NCI-H2227 (cell line): ENCODE results near the gene NOM1.

ENCODE experiments used
- DNase-seq: peaks from one replicate; lab custom pipeline; 2025; ENCODE audit not compliant: unreplicated experiment; lab: John Stamatoyannopoulos, UW

Gene NOM1

GRCh38 chr7:157003445-157003755 lies 53.9 kb downstream of the NOM1 start:
- DNase-seq: no peak

DNA sequence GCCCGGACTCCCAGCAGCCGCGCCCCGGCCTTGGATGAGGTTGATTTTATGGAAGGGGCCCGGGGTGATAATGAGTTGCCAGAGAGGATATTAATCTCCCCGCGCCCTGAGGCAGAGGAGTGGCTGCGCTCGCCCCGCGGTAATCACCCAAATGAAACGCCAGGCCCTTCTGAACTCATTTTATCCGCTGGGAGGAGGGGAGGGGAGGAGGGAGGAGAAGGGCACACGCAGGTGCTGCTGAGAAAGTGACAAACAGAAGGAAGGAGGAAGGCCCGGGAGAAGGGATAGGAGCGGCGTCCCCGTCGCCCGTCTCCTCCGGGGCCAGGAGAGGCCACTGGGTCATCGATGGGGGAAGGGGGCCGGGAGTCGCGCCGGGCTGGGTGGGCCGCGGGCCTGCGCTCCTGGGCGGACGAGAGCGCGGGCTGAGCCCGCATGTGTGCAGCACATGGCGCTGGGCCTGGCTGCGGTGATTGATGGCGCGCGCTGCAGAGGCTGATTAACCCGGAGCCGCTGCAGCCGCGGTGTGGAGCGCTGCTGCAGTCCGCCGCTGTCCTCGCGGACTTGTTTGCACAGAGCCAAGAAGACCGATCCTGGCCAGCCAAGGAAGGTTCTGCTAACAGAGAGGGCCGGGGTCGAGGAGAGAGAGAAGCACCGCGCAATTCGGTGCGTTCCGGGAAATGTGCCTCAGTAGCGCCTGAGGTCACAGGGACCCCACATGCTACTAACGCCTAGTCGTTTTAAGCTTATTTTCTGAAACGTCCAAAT lies 54.4 kb downstream of the NOM1 start:
- peak; percentile 65 for DNase-seq

- no peak for DNase-seq
Observed at GRCh38 chr7:157004521-157005455, 55.3 kb downstream of the NOM1 start.

DNA sequence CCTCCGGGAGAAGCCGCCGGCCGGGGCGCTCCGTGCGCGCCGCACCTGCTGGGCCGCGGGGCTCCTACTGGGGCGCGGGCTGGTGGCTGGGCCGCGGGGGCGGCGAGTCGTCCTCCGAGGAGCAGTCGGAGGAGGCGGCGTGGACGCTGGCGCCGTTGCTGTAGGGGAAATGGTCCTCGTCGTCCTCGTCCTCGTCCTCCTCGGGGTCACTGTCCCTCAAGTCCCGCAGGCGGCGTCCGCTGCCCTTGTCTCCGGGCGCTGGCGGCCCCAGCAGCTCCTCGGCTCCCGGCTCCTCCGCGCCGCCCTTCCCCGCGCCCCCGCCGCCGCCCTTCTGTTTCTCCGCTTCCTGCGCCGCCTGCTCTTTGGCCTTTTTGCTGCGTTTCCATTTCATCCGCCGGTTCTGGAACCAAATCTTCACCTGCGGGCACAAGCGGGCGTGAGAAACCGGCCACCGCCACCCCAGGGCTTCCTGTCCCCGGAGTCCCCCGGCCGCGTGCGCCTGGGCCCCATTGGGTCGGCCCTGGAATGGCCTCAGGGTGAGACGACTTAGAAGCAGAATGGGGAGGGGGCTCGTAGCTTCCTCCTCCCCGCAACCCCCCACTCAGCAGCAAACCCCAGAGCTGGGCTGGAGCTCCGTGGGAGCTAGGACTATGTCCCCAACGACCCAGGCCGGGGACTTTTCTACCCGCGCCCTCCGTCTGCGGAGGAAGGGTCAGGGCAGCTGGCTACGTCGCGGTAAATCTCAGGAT lies 56.1 kb downstream of the NOM1 start:
- DNase-seq: no peak

- DNase-seq: no peak
Observed at GRCh38 chr7:157006205-157006747, 56.8 kb downstream of the NOM1 start.

GRCh38 chr7:157006829-157007469 lies 57.4 kb downstream of the NOM1 start:
- no peak for DNase-seq

DNA sequence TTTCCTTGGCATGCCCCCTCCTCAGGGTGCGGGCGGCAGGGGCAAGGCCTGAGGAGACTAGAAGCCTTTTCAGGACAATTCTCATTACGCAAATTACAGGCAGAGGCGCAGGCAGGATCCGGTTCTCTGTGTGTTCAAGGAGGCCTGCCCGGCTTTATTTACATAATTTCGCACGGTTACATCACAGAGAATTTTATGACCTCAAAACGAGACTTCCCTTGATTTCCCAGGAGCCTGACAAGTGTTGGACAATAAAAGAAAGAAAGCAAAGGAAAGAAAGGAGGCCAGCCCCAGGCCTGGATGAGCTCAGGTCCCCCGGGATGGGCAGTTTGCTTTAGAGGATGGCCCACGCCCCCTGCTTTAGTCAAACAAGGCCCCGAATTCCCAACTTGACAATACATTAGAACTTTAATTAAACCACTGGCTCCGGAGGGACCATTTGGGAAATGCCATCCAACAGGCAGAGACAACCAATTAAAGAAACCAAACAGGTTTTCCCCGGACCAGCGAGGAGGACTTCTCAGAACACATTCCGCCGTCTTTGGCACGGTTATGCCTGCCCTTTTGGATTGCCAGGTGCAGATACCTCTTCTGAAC lies 58.1 kb downstream of the NOM1 start:
- no peak for DNase-seq

DNA sequence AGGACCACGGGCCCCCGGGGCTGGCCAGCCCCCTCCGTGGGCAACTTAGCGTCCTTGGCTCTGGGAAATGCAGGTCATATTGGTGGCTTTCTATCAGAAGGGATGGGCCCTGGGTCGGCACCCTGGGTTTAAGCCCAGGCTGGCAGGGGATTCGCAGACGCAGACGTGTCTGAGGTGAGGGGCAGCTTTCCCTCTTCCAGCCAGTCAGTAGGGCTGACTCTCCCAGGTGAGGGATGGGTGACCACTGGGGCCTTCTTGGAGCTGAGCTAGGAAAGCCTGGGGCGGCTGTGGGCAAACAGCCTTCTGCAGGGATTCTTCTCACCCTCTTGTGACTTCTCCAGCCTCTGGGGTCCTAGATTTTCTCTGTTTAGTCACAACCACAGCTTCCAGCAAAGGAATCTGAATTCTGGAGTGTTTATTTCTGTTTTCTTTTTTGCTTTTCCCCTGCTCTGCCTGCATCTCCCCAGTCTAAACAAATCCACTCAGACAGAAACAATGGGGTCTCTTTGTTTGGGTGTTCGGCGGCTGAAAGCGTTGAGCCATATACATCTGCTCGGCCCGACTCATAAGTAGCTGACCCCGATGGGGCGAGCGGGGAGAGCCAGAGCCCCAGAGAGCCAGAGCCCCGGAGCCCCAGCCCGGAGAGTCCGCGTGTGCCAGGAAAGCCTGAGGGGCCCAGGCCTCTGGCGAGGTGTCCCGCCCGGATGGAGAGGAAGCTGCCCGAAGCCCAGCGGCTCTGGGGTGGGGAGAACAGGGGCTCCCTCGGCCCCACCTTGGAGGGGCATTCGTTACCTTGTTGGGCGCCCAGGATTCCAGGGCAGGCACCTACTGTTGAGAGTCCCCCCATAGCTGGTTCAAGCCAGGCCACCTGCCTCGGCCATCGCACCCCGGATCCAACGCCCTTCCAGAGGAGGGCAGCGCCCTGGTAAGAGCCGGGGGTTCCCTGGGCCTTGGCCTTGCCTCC lies 59.0 kb downstream of the NOM1 start:
- no peak for DNase-seq

DNA sequence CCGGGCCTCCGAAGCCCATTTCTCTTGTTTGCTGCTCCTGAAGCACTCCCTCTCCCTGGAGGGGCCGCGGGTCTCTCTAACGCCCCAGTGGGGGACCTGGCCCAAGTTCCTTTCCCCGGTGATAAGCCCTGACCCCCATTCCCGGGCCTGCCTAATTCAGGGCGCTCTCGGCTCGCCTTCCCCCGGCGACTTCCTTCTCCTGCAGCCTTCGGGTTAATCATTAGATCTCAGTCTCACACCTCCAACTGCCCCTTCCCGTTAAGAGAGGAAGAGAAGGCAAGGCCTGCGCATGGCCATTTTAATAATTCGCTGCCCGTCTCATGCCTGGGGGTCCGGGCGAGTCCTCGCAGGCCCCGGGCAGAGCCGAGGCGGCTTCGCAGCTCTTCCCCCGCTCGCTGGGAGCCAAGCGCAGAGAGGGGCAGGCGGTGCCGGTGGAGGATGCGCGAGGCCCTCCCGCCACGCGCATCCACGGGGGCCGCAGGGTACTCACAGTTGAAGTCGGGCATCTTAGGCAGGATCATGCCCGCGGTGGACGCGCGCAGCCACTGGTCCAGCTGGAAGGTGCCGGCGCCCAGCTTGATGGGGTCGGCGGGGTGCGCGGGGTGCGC lies 59.8 kb downstream of the NOM1 start:
- peak; percentile 24 for DNase-seq

- peak; percentile 31 for DNase-seq
Observed at GRCh38 chr7:157009778-157010587, 60.5 kb downstream of the NOM1 start.

- peak; percentile 87 for DNase-seq
Observed at GRCh38 chr7:157010588-157011332, 61.2 kb downstream of the NOM1 start, which contains the start of gene MNX1. MNX1 (minus strand) TSS chr7:157010663; CDS start chr7:157010350, 313 bp downstream.

DNA sequence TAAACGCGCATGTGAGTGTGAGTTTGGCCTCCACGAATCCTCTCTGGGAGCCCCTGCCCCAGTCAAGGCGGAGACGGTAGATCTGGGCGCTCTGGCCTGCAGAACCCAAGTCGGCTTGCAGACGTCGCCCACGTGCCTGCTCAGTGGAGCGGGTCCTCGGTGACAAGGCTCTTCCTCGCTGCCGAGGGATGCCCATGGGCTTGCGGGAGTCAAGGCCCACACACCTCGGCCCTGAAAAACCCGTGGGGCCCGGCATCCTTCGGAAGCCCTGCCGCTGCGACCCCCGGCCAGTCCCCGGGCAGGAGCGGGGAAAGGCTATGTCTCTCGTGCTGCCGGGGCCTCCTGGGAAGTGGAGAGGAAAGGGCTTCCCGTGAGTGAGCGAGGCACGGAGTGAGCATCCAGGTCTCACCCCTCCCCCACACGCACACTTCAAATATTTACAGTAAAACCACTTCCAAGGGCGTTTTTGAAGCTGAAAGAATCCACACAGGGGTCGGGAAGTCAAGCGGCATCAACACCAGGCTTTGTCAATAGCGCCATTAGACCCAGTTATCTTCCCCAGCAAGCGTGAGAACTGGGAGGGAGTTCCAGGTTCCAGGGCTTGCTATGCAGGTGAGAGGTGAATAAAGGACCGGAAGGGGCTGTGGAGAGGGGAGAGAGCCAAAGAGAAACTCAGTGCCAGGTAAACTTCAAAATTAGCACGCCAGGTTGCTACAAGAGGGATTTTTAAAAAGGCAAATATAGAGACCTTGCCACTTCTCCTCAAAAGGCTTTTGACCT lies 62.0 kb downstream of the NOM1 start:
- no peak for DNase-seq

DNA sequence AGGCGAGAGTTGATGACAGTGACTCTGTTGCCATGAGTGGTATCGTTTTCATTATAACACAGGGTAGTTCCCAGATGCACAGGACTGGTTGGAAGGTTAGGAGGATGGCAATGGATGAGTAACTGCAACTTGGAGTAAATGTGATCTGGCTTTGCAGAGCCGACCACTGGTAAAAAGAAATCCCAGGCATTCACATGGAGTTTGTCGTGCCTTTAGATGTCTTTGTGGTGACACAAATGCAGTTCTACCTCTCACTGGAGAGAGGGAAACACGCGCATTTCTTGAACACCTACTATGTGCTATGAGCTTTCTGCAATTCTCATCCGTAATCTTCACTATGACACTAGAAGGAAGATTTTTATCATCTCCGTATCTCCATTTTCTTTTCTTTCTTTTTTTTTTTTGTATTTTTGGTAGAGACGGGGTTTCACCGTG lies 62.6 kb downstream of the NOM1 start:
- no peak for DNase-seq

DNA sequence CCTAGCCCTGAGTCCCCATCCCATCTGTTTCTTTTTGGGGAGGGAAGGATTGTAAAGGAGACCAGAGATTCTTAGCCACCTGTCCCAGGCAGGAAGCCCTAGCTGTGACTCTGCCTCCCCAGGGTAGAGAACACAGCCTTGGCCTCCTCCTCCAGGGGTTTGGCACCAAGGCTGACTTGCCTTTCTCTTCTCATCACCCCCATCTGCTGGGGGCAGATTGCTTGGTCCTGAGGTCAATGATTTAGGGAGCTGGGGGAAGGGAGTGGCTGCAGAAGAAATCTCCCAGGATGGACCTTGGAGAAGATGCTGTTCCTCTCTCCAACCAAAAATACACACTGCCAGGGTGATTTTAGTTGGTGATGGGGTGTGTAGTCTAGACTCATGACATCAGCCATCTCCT lies 63.6 kb downstream of the NOM1 start:
- no peak for DNase-seq

DNA sequence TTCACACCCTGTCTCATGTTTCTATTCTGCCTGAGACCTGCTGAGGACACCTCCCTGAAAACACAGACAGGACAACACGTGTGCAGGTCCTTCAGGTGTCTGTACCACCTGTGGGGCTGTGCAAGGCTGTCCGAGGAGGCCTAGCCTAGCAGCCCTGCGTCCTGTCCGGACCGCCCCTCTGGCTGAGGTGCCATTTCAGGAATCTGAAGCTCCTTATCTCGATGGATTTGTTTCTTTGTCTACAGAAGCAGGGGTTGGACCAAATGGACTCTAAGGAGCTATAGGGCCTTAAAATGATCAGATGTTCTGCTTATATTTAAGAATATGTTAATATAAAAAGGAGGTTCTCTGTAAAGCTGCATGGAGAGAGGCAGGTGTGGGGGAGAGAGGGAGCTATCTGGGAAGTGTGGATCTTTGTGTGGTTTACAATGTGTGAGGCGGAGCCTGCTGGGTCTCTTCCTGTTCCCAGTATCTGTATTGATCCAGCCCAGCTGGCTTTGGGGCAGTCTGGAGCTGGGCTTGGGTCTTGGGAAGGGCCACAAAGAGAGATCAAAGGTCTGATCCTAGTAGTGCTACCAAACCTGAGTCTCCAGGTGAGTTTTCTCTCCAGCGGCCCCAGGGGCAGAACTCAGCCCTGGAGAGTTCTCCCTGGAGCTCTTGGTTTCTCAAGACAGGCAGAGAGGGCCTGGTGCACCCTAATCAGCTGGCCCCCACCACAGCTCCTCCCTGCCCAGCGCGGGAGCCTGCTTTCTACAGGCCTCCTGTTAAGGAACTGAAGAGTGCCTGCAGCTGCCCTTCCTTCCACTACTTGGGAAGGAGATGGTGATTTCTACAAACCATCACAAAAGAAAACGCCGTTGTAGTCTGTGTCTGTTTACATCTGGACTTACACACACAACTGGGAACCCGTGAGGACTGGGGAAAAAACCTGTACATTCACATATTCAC lies 64.4 kb downstream of the NOM1 start:
- DNase-seq: no peak
